Activated T-cell treated with anti-CD3 and anti-CD28 coated beads, Interleukin-2, amount 50 U/mL, for 24 hours (primary cell): Measurements from ENCODE around the gene PATL1.
"Not testable (repeated sequence)": the region's sequence is repeated elsewhere in the genome, so short reads cannot be mapped to it uniquely, and the experiment has no call there.

Source experiments
- DNase-seq: peaks from one replicate; pipeline ENCODE4 v3.0.0-alpha.2; 2020
- H3K27ac Mint-ChIP-seq: 2 replicates; pipeline ENCODE4 v1.8.0; 2020; ENCODE audit warnings: mild to moderate bottlenecking, mixed read lengths
- H3K27me3 Mint-ChIP-seq: 2 replicates; pipeline ENCODE4 v1.8.0; 2020; ENCODE audit warnings: mixed read lengths
- H3K36me3 Mint-ChIP-seq: 2 replicates; pipeline ENCODE4 v1.8.0; 2020; ENCODE audit warnings: low read depth, mixed read lengths
- H3K4me1 Mint-ChIP-seq: 2 replicates; pipeline ENCODE4 v1.8.0; 2020; ENCODE audit warnings: low read depth, mixed read lengths
- H3K4me3 Mint-ChIP-seq: 2 replicates; pipeline ENCODE4 v1.8.0; 2020; ENCODE audit warnings: mild to moderate bottlenecking, moderate library complexity, mixed read lengths
- H3K9me3 Mint-ChIP-seq: 2 replicates; pipeline ENCODE4 v1.8.0; 2020; ENCODE audit warnings: mixed read lengths

The PATL1 gene

DNA sequence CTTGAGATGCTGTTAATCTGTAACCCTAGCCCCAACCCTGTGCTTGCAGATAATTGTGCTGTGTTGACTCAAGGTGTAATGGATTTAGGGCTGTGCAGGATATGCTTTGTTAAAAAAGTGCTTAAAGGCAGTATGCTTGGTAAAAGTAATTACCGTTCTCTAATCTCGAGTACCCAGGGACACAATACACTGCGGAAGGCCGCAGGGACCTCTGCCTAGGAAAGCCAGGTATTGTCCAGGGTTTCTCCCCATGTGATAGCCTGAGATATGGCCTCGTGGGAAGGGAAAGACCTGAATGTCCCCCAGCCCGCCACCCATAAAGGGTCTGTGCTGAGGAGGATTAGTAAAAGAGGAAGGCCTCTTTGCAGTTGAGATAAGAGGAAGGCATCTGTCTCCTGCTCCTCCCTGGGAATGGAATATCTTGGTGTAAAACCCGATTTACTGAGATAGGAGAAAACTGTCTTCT lies 12.5 kb upstream of the PATL1 start:
- not testable (repeated sequence) for H3K27ac Mint-ChIP-seq, DNase-seq, H3K9me3 Mint-ChIP-seq, H3K36me3 Mint-ChIP-seq, H3K4me3 Mint-ChIP-seq
- Mint-ChIP-seq H3K4me1 (peaks cover 12% of the 10 kb centered on the region), H3K27me3 (peaks cover 24% of the 10 kb centered on the region)

GRCh38 chr11:59680287-59681154 lies 11.7 kb upstream of the PATL1 start:
- Mint-ChIP-seq H3K9me3 (no peaks in the 10 kb centered on the region), H3K4me3 (no peak overlapping the region), H3K27ac (no peak overlapping the region), H3K36me3 (no peaks in the 10 kb centered on the region), H3K27me3 (peaks cover 21% of the 10 kb centered on the region), H3K4me1 (peaks cover 15% of the 10 kb centered on the region)
- peak; percentile 58 for DNase-seq

DNA sequence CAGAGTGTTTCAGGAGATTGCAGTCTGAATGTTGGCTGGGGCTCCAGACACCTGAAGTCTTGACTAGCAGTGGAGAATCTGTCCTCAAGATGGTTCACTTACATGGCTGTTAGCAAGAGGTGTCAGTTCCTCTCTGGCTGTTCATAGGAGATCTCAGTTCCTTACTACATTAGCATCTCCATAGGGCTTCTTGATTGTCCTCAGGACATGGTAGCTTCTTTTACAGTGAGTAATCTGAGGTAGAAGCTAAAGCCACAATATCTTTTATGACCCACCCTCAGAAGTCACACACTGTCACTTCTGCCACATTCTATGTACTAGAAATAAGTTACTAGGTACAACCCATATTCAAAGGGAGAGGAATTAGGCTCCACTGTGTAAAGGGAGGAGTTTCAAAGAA lies 10.5 kb upstream of the PATL1 start:
- Mint-ChIP-seq H3K4me1 (peaks cover 15% of the 10 kb centered on the region), H3K4me3 (no peak overlapping the region), H3K9me3 (no peaks in the 10 kb centered on the region), H3K36me3 (no peaks in the 10 kb centered on the region), H3K27ac (no peak overlapping the region), H3K27me3 (peaks cover 12% of the 10 kb centered on the region)
- DNase-seq = no peak

- Mint-ChIP-seq H3K4me1 (peaks cover 15% of the 10 kb centered on the region), H3K27ac (no peak overlapping the region), H3K4me3 (no peak overlapping the region), H3K36me3 (no peaks in the 10 kb centered on the region), H3K9me3 (no peaks in the 10 kb centered on the region), H3K27me3 (peaks cover 9% of the 10 kb centered on the region)
- DNase-seq = no peak
These were observed 10.0 kb upstream of the PATL1 start for GRCh38 chr11:59678813-59679165.

DNA sequence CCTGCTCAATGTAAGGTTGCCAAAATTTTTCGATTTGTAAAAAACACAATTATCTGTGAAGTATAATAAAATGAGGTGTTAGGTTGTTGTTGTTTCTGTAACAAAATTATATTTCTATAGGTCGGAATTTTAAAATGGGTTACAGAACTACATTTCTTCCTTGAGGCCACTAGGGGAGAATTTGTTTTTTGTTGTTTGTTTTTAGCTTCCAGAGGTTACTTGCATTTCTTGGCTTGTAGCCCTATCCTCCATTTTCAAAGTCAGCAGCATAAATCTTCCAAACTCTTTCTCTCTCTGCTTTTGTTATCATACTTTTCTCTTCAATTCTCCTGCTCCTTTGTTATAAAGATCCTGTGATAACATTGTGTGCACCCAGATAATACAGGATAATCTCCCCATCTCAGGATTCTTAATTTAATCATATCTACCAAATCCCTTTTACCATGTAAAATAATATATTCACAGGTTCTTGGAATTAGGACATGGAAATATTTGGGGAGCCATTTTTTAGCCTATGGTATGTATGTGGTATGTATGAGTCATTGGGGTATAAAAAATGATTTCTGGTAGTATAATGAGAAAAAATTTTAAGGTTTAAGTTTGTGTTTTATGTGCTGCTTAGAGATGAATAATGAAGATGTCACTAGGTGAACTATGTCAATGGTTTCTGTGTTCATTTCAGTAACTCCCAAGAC lies 9.4 kb upstream of the PATL1 start:
- Mint-ChIP-seq H3K27ac (no peak overlapping the region), H3K4me1 (peaks cover 15% of the 10 kb centered on the region), H3K4me3 (no peak overlapping the region), H3K9me3 (no peaks in the 10 kb centered on the region), H3K36me3 (no peaks in the 10 kb centered on the region), H3K27me3 (peaks cover 6% of the 10 kb centered on the region)
- DNase-seq = no peak

DNA sequence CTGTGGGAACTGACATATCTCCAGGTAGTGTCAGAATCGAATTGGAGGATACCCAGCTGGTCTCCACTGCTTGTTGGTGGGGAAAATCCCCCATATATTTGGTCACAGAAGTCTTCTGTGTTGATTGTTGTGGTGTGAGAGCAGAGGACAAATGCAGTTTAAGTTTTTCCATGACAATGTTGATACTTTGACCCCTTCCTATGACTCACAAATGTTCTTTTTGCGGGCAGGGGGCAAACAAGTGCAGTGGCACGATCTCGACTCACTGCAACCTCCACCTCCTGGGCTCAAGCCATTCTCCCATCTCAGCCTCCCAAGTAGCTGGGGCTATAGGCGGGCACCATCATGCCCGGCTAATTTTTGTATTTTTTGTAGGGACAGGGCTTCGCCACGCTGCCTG lies 7.4 kb upstream of the PATL1 start:
- Mint-ChIP-seq H3K9me3 (no peaks in the 10 kb centered on the region), H3K27me3 (peaks cover 3% of the 10 kb centered on the region), H3K36me3 (no peaks in the 10 kb centered on the region), H3K27ac (no peak overlapping the region), H3K4me1 (peaks cover 15% of the 10 kb centered on the region), H3K4me3 (no peak overlapping the region)
- no peak for DNase-seq

GRCh38 chr11:59674291-59674690 lies 5.5 kb upstream of the PATL1 start:
- Mint-ChIP-seq H3K4me1 (peaks cover 25% of the 10 kb centered on the region), H3K4me3 (no peak overlapping the region), H3K27me3 (no peaks in the 10 kb centered on the region), H3K9me3 (no peaks in the 10 kb centered on the region), H3K27ac (no peak overlapping the region), H3K36me3 (peaks cover under 1% of the 10 kb centered on the region)
- no peak for DNase-seq

DNA sequence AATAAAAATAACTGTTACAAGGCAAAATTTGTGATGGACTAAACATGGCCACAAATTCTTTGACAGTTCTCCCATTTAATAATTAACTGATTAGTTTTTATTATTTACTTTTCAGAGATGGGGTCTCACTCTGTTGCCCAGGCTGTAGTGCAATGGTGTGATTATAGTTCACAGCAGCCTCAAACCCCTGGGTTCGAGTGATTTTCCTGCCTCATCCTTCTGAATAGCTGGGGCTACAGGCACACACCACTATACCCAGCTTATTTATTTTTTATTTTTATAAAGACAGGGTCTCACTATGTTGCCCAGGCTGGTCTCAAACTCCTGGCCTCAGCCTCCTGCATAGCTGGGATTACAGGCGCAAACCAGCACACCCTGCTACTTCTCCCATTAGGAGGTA lies 4.5 kb upstream of the PATL1 start:
- DNase-seq = no peak
- Mint-ChIP-seq H3K27me3 (no peaks in the 10 kb centered on the region), H3K4me3 (no peak overlapping the region), H3K4me1 (peaks cover 21% of the 10 kb centered on the region), H3K27ac (no peak overlapping the region), H3K36me3 (peaks cover 4% of the 10 kb centered on the region), H3K9me3 (no peaks in the 10 kb centered on the region)

GRCh38 chr11:59671471-59671870 lies 2.6 kb upstream of the PATL1 start:
- H3K4me3 Mint-ChIP-seq = no peak overlapping the region
- H3K36me3 Mint-ChIP-seq = peaks cover 22% of the 10 kb centered on the region
- H3K9me3 Mint-ChIP-seq = no peaks in the 10 kb centered on the region
- H3K4me1 Mint-ChIP-seq = peaks cover 33% of the 10 kb centered on the region
- no peaks in the 10 kb centered on the region for H3K27me3 Mint-ChIP-seq
- H3K27ac Mint-ChIP-seq = no peak overlapping the region
- DNase-seq = no peak

GRCh38 chr11:59669611-59670009 lies 773 bp upstream of the PATL1 start:
- H3K4me1 Mint-ChIP-seq = peaks cover 41% of the 10 kb centered on the region
- peaks cover 40% of the 10 kb centered on the region for H3K36me3 Mint-ChIP-seq
- DNase-seq = no peak

DNA sequence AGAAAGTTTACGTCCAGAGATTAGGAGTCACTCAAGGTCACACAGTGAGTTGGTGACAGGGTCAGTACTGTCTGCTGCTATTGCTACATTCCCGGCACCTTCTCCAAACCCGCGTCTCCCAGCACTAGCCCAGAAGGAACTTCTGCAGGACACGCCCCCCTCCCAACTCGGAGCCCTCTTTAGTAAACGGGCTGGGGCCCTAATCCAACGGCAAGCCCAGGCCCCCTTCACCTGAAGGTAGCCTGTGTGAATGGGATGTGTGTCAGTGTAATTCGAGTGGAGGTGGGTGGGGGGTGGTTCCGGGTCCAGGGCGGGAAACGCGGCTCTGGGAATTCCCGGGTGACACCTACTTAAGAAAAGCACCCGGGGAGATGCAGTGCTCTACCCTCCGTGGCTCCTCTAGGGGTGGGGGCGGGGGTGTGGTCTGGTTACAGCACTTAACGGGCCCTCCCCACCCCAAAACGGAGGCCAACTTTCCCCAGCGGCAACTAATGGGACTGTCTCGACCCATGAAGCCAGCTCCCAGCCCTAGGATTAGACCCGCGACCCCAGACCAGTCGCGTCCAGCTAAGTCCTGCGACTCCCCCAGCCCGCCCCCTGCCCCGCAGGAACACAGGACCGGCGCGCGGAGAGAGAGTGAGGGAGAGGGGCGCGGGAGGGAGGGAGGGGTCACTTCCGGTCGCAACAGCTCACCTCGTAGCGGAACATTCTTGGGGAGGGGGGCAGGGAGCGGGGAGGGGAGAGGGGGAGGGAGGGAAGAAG lies 468 bp downstream of the PATL1 start:
- Mint-ChIP-seq H3K4me1 (peaks cover 51% of the 10 kb centered on the region), H3K27ac (peak overlapping the region; percentile 96), H3K9me3 (no peaks in the 10 kb centered on the region), H3K27me3 (no peaks in the 10 kb centered on the region), H3K4me3 (peak overlapping the region; percentile 91), H3K36me3 (peaks cover 53% of the 10 kb centered on the region)
- DNase-seq = peak; percentile 79

More at GRCh38 chr11:59669611-59670009, 773 bp upstream of the PATL1 start:
- Mint-ChIP-seq H3K4me3 (peak overlapping the region; percentile 88), H3K27ac (peak overlapping the region; percentile 97), H3K27me3 (no peaks in the 10 kb centered on the region), H3K9me3 (no peaks in the 10 kb centered on the region)

DNA sequence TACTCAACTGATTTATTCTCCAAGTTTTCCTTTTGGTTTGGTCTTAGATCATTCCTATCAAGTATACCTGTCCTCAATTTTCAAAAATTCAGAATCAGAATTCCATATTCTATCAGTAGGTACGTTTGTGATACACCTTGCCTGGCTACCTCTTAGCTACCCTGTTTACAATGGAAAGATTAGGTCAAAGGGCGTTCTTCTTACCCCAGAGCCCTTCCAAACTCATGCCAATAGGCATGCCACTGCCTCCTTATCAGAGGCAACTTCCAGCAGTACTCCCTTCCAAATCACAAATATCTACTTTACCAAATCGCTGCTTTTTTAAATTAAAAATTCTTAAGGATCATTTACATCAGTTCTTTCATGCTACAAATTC lies 1.0 kb downstream of the PATL1 start:
- Mint-ChIP-seq H3K4me1 (peaks cover 56% of the 10 kb centered on the region), H3K9me3 (no peaks in the 10 kb centered on the region), H3K27ac (peak overlapping the region; percentile 96), H3K27me3 (no peaks in the 10 kb centered on the region), H3K4me3 (peak overlapping the region; percentile 91), H3K36me3 (peaks cover 58% of the 10 kb centered on the region)
- no peak for DNase-seq

DNA sequence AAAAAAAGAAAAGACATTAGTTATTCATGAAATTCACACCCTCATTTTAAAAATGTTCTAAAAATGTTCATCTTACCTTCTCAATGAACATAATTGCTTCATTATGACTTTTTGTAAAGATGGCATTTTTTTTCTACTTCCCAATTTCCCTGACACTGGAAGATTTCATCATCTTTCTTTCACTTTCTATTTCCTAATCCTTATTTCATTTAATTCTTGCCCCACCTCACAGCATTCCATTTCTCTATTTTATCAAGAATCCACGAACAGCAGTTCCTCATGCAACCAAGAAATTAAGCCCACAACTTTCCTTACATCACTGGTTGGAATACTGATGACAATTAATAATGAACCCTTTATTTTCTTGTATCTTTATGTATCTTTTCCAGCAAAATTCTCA lies 1.9 kb downstream of the PATL1 start:
- Mint-ChIP-seq H3K36me3 (peaks cover 65% of the 10 kb centered on the region), H3K27me3 (no peaks in the 10 kb centered on the region), H3K27ac (peak overlapping the region; percentile 96), H3K4me3 (peak overlapping the region; percentile 91), H3K9me3 (no peaks in the 10 kb centered on the region), H3K4me1 (peaks cover 60% of the 10 kb centered on the region)
- DNase-seq = no peak

DNA sequence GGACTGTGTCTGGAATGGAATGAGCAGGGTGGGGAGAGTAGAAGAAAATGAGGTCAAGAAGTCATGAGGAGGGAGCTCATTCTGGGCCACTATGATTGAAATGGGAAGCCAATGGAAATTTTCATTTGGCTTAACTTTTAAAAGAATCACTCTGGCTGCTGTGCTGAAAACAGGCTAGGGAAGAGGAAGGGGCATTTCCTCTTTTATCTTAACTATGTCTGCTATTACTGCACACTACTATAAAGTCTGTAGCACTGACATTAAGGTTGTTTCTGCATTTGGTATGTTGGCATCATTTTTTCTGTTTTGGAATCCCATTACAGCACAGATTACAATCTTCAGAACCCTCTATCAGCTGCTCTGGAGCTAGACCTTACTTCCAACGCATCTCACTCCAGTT lies 8.2 kb downstream of the PATL1 start:
- H3K4me1 Mint-ChIP-seq = peaks cover 39% of the 10 kb centered on the region
- DNase-seq = no peak
- no peaks in the 10 kb centered on the region for H3K27me3 Mint-ChIP-seq
- H3K36me3 Mint-ChIP-seq = peaks cover 94% of the 10 kb centered on the region
- H3K4me3 Mint-ChIP-seq = no peak overlapping the region
- no peaks in the 10 kb centered on the region for H3K9me3 Mint-ChIP-seq
- H3K27ac Mint-ChIP-seq = peak overlapping the region; percentile 57
